GM18909 (cell line): Measurements from ENCODE around the gene MGAT4B.
"Not testable (repeated sequence)": the region's sequence is repeated elsewhere in the genome, so short reads cannot be mapped to it uniquely, and the experiment has no call there.

Source experiments
- ATAC-seq: cut with Tn5 transposase; IDR thresholded peaks from one replicate; pipeline ENCODE4 v1.9.1; 2021; ENCODE audit warnings: mild to moderate bottlenecking; ENCODE audit not compliant: unreplicated experiment, poor library complexity

The MGAT4B gene

GRCh38 chr5:179795863-179796833, 10.5 kb downstream of the MGAT4B start:
- ATAC-seq, result peak; percentile 73

GRCh38 chr5:179795049-179795862, 11.4 kb downstream of the MGAT4B start:
- ATAC-seq, result peak; percentile 1

GRCh38 chr5:179794575-179794974, 12.1 kb downstream of the MGAT4B start:
- no peak for ATAC-seq

- ATAC-seq, result no peak
Observed at GRCh38 chr5:179794171-179794570, 12.5 kb downstream of the MGAT4B start.

- ATAC-seq, result peak; percentile 30
Observed at GRCh38 chr5:179793468-179794139, 13.1 kb downstream of the MGAT4B start, which contains the start of gene LTC4S. LTC4S (plus strand) TSS chr5:179793986; CDS start chr5:179794081, 95 bp downstream.

- ATAC-seq, result no peak
Observed at GRCh38 chr5:179792612-179793467, 13.8 kb downstream of the MGAT4B start.

GRCh38 chr5:179791881-179792611, 14.6 kb downstream of the MGAT4B start:
- ATAC-seq, result no peak

- ATAC-seq, result not testable (repeated sequence)
Observed at GRCh38 chr5:179789278-179789677, 17.4 kb downstream of the MGAT4B start.

GRCh38 chr5:179788193-179788854, 18.3 kb downstream of the MGAT4B start:
- no peak for ATAC-seq

GRCh38 chr5:179786861-179787260, 19.8 kb downstream of the MGAT4B start:
- no peak for ATAC-seq

GRCh38 chr5:179783128-179783527, 23.5 kb downstream of the MGAT4B start:
- no peak for ATAC-seq

- ATAC-seq, result no peak
Observed at GRCh38 chr5:179781846-179782245, 24.8 kb downstream of the MGAT4B start.

GRCh38 chr5:179780362-179780761, 26.3 kb downstream of the MGAT4B start:
- no peak for ATAC-seq

GRCh38 chr5:179779826-179780225, 26.8 kb downstream of the MGAT4B start:
- no peak for ATAC-seq

- no peak for ATAC-seq
Observed at GRCh38 chr5:179778591-179778990, 28.1 kb downstream of the MGAT4B start.

GRCh38 chr5:179777909-179778308, 28.8 kb downstream of the MGAT4B start:
- ATAC-seq, result no peak

- no peak for ATAC-seq
Observed at GRCh38 chr5:179777456-179777855, 29.2 kb downstream of the MGAT4B start.

GRCh38 chr5:179776411-179776938, 30.2 kb downstream of the MGAT4B start:
- no peak for ATAC-seq
